Lower leg skin (tissue), 3 donors: Measurements from ENCODE around the gene SPDYA.

ENCODE experiments used
- CTCF ChIP-seq, 3 donors: fragments of 450-650 bp; IDR thresholded peaks; one replicate each; pipeline ENCODE4 v1.5.1; 2016; ENCODE audit warnings: antibody characterized with exemption in 3 of 3, mild to moderate bottlenecking in 3 of 3, moderate library complexity in 2 of 3
- POLR2A ChIP-seq, 2 donors: fragments of 450-650 bp; IDR thresholded peaks; one replicate each; pipeline ENCODE4 v1.6.1; 2016 to 2017; ENCODE audit warnings: antibody characterized with exemption in 2 of 2, mild to moderate bottlenecking in 1 of 2, moderate library complexity in 1 of 2

GRCh38 chr2:28818053-28818452 is 7.4 kb downstream of the SPDYA start:
- no peak for TF ChIP-seq CTCF (IDR thresholded peaks at IDR 0.05)
- TF ChIP-seq POLR2A (IDR thresholded peaks at IDR 0.05), result no peak
